Stimulated activated naive CD8-positive, alpha-beta T cell treated with anti-CD3 and anti-CD28 coated beads, Interleukin-15, amount 100 ng/mL, for 72 hours (primary cell): ENCODE data around the gene TC2N.
"Not testable (repeated sequence)": the region's sequence is repeated elsewhere in the genome, so short reads cannot be mapped to it uniquely, and the experiment has no call there.

Experiments
- ATAC-seq: fragments of 150-1000 bp; cut with Tn5 transposase; 2 replicates; pipeline ENCODE4 v1.10.0; 2021; ENCODE audit warnings: mild to moderate bottlenecking, moderate library complexity
- DNase-seq, 2 donors: peaks; one replicate each; pipeline ENCODE4 v3.0.0; 2021 to 2022
- H3K27ac Mint-ChIP-seq, 2 donors: one replicate each; pipeline ENCODE4 v1.8.0; 2022; ENCODE audit warnings: mild to moderate bottlenecking in 2 of 2, mixed read lengths in 2 of 2, moderate library complexity in 2 of 2
- H3K27me3 Mint-ChIP-seq: one replicate; pipeline ENCODE4 v1.8.0; 2022; ENCODE audit warnings: mixed read lengths
- H3K4me1 Mint-ChIP-seq: one replicate; pipeline ENCODE4 v1.8.0; 2022; ENCODE audit warnings: mild to moderate bottlenecking, mixed read lengths
- H3K4me3 Mint-ChIP-seq, 2 donors: one replicate each; pipeline ENCODE4 v1.8.0; 2022; ENCODE audit warnings: mild to moderate bottlenecking in 2 of 2, mixed read lengths in 2 of 2, moderate library complexity in 1 of 2
- H3K9me3 Mint-ChIP-seq, 2 donors: one replicate each; pipeline ENCODE4 v1.8.0; 2022; ENCODE audit warnings: mixed read lengths in 2 of 2

TC2N gene

DNA sequence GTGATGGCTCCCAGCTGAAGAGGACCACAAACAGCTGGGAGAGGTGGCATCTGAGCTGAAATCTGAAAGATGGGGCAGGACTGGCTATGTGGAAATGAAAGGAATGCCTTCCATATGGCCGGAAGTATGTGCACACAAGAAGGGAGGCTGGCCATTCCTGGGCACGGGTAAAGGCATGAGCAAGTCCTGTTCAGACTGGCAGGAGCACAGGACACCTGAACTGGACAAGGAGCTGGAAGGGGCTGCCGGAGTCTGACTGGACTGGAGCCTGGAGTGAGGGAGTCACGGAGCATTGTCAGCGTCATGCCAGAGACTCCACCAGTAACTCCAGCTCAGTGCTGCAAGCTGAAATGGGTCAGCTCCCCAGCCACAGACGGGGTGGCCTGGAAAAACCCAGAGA, 11.9 kb upstream of the TC2N start:
- H3K27ac Mint-ChIP-seq = no peak overlapping the region
- no peak for ATAC-seq
- DNase-seq = no peak
- peaks cover 0 to 3% of the 10 kb centered on the region in 2 donors for H3K9me3 Mint-ChIP-seq
- no peaks in the 10 kb centered on the region for H3K27me3 Mint-ChIP-seq
- no peak overlapping the region for H3K4me3 Mint-ChIP-seq
- H3K4me1 Mint-ChIP-seq = peaks cover 75% of the 10 kb centered on the region

DNA sequence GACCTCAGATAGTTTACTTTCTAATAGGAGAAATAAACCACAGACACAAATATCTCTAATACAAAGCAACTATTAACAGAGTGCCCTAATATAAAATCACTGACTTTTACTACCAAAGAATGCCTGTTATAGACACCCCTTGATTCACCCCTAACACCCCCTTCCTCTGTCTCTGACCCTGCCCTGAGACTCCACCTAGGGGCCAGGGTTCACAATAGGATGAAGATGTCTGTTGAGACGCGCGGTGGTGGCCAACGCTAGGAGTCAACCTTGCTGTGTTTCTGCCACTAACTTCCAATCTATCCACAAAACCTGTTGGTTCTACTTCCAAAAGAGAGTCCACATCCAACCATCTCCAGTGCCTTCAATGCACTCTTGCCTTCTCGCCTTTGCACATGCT, 10.9 kb upstream of the TC2N start:
- Mint-ChIP-seq H3K4me1 (peaks cover 78% of the 10 kb centered on the region), H3K27ac (no peak overlapping the region), H3K27me3 (no peaks in the 10 kb centered on the region), H3K4me3 (no peak overlapping the region), H3K9me3 (peaks cover 0 to 3% of the 10 kb centered on the region in 2 donors)
- DNase-seq = no peak
- no peak for ATAC-seq

DNA sequence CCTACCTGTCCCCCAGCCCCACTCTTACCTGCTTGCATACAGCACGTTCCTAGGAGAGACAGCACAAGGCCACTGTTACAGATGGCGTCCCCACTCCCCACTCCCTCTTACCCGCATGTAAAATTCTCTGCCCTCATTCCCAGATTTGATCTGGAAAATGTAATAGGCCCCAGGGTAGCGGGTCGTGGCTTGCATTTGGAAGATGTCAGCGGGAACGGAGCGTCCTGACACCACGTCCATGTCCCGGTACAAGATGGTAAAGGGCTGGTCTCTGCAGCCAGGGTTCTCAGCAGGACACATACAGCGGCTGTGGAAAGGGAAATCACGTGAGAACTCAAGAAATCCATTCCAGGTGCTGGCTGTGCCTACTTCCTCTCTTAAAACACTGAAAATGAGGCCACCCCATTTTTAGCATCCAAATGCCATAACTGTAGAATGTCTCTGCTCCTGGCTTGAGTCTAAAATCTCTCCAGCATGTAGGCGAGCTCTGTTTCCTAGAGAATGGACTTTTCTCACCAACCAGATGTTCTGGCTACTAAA, 10.1 kb upstream of the TC2N start:
- H3K4me3 Mint-ChIP-seq = no peak overlapping the region
- H3K27ac Mint-ChIP-seq = peak overlapping the region in 1 of 2 donors; percentile 82
- peaks cover 78% of the 10 kb centered on the region for H3K4me1 Mint-ChIP-seq
- ATAC-seq (no peak), DNase-seq (no peak)
- no peaks in the 10 kb centered on the region for H3K27me3 Mint-ChIP-seq
- peaks cover 0 to 3% of the 10 kb centered on the region in 2 donors for H3K9me3 Mint-ChIP-seq

GRCh38 chr14:91876492-91876891, 9.2 kb upstream of the TC2N start:
- Mint-ChIP-seq H3K27me3 (no peaks in the 10 kb centered on the region), H3K9me3 (peaks cover 0 to 3% of the 10 kb centered on the region in 2 donors), H3K4me3 (no peak overlapping the region), H3K4me1 (peaks cover 87% of the 10 kb centered on the region), H3K27ac (no peak overlapping the region)
- no peak for ATAC-seq
- DNase-seq = no peak

GRCh38 chr14:91875525-91876286, 8.4 kb upstream of the TC2N start:
- Mint-ChIP-seq H3K27me3 (no peaks in the 10 kb centered on the region), H3K27ac (no peak overlapping the region), H3K4me1 (peaks cover 87% of the 10 kb centered on the region), H3K9me3 (no peaks in the 10 kb centered on the region), H3K4me3 (no peak overlapping the region)
- no peak for DNase-seq
- ATAC-seq = no peak

- H3K9me3 Mint-ChIP-seq = no peaks in the 10 kb centered on the region
- H3K4me3 Mint-ChIP-seq = peak overlapping the region; percentile 68 to 73
- peaks cover 90% of the 10 kb centered on the region for H3K4me1 Mint-ChIP-seq
- peak overlapping the region; percentile 86 to 89 for H3K27ac Mint-ChIP-seq
- peak; percentile 64 to 84 for DNase-seq
- ATAC-seq = peak; percentile 91
- H3K27me3 Mint-ChIP-seq = no peaks in the 10 kb centered on the region
Observed at GRCh38 chr14:91873471-91874415, 6.4 kb upstream of the TC2N start.

DNA sequence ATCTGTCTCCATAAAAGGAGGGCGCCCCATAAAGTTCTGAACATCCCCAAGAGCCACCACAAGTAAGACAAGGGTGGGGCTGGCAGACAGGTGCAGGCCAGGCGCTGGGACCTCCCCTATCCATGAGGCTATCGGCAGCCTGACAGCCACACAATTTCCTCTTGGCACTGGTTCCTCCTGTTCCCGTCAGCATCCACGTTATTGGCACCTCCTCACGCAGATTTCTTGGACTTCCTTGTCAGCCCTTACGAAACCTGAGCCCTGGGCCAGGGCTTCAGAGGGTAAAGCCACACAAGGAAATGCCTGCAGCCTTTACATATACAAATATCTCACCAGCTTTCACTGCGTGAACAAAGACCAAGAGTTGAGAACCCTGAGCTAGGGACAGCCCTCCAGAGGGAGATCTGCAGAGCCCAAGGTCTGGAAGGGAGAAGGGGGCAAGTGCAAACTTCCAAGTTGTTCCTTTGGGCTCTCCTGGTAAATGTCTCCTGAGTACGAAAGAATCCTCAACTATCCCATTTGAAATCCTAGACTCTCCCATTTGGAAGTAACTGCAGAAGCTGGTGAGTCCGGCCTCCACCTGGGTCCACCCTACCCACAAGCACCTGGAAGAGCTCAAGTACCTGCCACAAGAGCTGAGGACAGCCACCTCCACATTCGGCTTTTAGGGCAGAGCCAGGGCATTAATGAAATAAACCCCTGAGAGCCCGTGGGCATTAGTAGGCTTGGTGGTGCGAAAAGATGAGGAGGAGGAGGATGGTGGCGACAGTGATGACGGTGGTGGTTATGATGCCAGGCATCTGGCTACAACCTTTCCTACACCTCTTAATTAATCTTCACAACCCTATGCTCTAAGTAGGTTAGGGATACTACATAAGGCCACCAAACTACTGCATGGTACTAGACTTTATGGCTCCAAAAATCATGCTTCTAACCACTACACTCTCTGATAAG, 5.5 kb upstream of the TC2N start:
- no peak for ATAC-seq
- H3K4me1 Mint-ChIP-seq = peaks cover 94% of the 10 kb centered on the region
- no peaks in the 10 kb centered on the region for H3K27me3 Mint-ChIP-seq
- H3K9me3 Mint-ChIP-seq = no peaks in the 10 kb centered on the region
- H3K27ac Mint-ChIP-seq = peak overlapping the region; percentile 86 to 89
- peak overlapping the region; percentile 68 to 73 for H3K4me3 Mint-ChIP-seq
- DNase-seq = no peak

DNA sequence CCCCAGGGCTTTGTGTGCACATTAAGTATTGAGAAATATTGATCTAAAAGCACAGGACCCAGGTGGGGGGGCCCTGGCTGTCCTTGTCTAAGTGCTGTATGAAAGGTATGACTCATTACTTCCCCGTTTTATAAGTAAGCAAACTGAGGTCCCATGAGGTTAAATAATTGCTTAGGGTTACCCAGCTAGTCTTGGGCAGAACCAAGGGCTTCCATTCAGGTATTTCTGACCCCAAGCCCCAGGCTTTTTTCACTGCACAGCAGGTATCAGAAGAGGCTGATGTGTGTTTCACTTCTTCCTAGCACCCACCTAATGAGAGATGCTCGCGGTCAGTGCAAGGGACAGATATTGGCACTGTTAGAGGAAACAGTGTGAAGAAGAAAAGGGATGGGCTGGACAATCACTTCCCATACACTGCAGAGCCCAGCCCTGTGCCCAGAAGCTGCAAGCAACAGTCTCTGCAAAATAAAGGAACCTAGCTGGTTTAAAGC, 4.7 kb upstream of the TC2N start:
- no peaks in the 10 kb centered on the region for H3K9me3 Mint-ChIP-seq
- peak; percentile 44 for ATAC-seq
- peak overlapping the region; percentile 68 to 73 for H3K4me3 Mint-ChIP-seq
- H3K27me3 Mint-ChIP-seq = no peaks in the 10 kb centered on the region
- H3K4me1 Mint-ChIP-seq = peaks cover 94% of the 10 kb centered on the region
- peak overlapping the region; percentile 86 to 89 for H3K27ac Mint-ChIP-seq
- DNase-seq = peak in 1 of 2 donors; percentile 48

DNA sequence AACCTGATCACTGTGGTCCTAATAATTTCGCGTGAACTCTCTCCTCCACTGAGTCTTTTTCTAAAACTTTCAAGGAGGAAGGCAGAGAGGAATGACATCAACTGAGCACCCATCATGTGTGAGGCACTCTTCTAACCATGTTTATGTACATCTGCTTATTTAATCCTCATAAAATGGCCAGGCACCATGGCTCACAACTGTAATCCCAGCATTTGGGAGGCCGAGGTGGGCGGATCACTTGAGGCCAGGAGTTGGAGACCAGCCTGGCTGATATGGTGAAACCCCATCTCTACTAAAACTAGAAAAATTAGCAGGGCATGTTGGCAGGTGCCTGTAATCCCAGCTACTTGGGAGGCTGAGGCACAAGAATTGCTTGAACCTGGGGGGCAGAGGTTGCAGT, 4.1 kb upstream of the TC2N start:
- Mint-ChIP-seq H3K4me3 (peak overlapping the region in 1 of 2 donors; percentile 22), H3K27ac (peak overlapping the region in 1 of 2 donors; percentile 20), H3K4me1 (peaks cover 97% of the 10 kb centered on the region)
- H3K27me3 Mint-ChIP-seq, H3K9me3 Mint-ChIP-seq, DNase-seq, ATAC-seq: not testable (repeated sequence)

DNA sequence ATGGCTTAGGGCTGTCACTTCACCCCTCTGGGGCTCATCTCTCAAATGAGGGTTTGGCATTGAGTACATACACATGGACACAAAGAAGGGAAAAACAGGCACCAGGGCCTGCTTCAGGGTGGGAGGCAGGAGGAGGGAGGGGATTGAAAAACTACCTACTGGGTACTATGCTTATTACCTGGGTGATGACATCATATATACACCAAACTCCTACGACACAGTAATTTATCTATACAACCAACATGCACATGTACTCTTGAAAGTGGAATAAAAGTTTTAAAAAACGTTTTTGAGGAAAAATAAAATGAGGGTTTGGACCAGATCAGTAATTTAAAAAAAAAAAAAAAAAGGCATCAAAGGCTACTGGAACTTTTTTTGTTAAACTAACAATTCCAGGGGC, 3.6 kb upstream of the TC2N start:
- peak overlapping the region in 1 of 2 donors; percentile 93 for H3K27ac Mint-ChIP-seq
- H3K27me3 Mint-ChIP-seq = no peaks in the 10 kb centered on the region
- DNase-seq (no peak), ATAC-seq (no peak)
- H3K4me1 Mint-ChIP-seq = peaks cover 98% of the 10 kb centered on the region
- H3K9me3 Mint-ChIP-seq = no peaks in the 10 kb centered on the region
- peak overlapping the region; percentile 78 to 83 for H3K4me3 Mint-ChIP-seq

- peak overlapping the region; percentile 90 to 93 for H3K27ac Mint-ChIP-seq
- DNase-seq (peak; percentile 34 to 62), ATAC-seq (peak; percentile 27)
- H3K27me3 Mint-ChIP-seq = no peaks in the 10 kb centered on the region
- H3K4me3 Mint-ChIP-seq = peak overlapping the region; percentile 78 to 83
- H3K9me3 Mint-ChIP-seq = no peaks in the 10 kb centered on the region
- peaks cover 95% of the 10 kb centered on the region for H3K4me1 Mint-ChIP-seq
Observed at GRCh38 chr14:91870001-91870400, 2.7 kb upstream of the TC2N start.

DNA sequence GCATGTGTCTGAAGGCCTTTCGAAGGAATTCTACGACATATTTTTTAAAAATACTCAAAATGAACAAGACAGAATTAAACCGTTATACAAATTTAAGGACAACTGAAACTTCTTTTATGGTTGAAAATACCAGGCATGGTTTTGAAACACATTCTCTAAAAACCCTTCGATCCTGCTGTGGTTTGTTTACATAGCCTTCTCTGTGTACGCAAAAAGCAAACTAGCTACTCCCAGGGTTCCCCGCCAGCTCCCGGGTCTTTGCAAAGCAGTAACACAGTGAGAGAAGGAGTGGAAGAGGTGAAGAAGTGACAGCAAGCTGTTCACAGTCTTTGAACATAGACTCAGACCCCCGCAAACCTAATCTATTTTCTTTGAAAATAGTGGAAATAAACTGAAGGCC, 2.2 kb upstream of the TC2N start:
- no peak for ATAC-seq
- Mint-ChIP-seq H3K4me1 (peaks cover 95% of the 10 kb centered on the region), H3K27ac (peak overlapping the region; percentile 90 to 93), H3K4me3 (peak overlapping the region; percentile 78 to 83), H3K27me3 (no peaks in the 10 kb centered on the region), H3K9me3 (no peaks in the 10 kb centered on the region)
- no peak for DNase-seq

DNA sequence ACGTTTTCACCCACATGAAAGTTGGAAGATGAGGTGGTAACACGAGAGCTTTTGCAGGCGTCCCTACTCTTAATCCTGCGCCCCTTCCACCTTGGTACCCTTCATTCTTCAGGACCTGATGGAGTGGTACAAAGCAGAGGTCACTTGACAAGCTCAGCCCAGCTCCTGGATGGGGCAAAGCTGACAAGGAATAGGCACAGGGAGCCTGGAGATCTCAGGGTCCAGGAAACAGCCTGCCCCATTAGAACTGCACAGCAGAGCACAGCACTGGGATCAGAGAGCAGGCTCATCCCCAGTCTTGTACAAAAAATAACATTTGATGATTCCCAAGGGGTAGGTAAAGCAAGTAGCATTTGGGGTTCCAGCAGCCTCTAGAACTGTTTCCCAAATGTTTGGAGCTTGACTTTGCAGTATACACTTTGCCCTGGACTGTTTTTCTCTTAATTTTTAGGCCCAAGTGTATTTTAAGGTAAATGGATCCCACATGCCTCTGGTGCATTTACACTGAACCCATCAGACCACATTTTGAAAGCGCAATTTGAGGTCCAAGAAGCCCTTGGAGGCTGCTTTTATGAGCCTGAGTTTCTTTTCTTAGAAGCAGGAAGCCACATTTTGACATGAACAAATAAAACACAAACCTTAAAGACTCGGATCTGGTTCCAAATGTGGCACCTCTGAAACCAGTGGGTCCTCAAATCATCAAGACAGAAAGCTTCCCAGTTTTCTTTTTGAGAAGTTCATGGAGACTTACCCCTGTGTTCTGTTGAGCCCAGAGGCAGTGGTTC, 633 bp downstream of the TC2N start:
- Mint-ChIP-seq H3K4me1 (peaks cover 95% of the 10 kb centered on the region), H3K4me3 (peak overlapping the region; percentile 87 to 97), H3K9me3 (no peaks in the 10 kb centered on the region), H3K27ac (peak overlapping the region; percentile 88 to 95), H3K27me3 (no peaks in the 10 kb centered on the region)
- DNase-seq = no peak
- ATAC-seq = peak; percentile 56

DNA sequence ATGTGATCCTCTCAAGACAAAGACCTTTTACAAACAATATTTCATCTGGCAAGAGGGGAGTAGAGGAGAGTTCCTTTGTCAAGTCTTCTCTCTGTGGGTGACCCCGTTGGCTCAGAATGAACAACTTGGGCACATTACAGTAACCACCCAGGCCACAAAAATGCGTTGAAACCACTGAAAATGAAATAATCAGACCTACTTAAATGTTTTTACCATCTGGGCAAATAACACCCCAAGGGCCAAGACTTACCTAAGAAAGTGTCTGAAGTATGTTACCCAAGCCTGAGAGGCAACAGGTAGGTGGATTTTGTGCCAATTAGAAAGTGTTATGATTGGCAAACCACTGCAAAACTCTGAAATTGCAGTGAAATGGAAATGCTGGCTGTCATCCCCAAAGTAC, 1.3 kb downstream of the TC2N start:
- peak overlapping the region; percentile 87 to 97 for H3K4me3 Mint-ChIP-seq
- ATAC-seq = peak; percentile 67
- H3K4me1 Mint-ChIP-seq = peaks cover 95% of the 10 kb centered on the region
- H3K27ac Mint-ChIP-seq = peak overlapping the region; percentile 82 to 89
- DNase-seq = peak; percentile 67 to 73
- H3K27me3 Mint-ChIP-seq = no peaks in the 10 kb centered on the region
- no peaks in the 10 kb centered on the region for H3K9me3 Mint-ChIP-seq
